NCI-H2107 treated with DMSO at 0.1 percent for 48 hours (cell line): Measurements from ENCODE around the gene TMPRSS3.

Source experiments
- DNase-seq: peaks from one replicate; lab custom pipeline; 2025; ENCODE audit not compliant: unreplicated experiment; lab: John Stamatoyannopoulos, UW

TMPRSS3 gene

DNA sequence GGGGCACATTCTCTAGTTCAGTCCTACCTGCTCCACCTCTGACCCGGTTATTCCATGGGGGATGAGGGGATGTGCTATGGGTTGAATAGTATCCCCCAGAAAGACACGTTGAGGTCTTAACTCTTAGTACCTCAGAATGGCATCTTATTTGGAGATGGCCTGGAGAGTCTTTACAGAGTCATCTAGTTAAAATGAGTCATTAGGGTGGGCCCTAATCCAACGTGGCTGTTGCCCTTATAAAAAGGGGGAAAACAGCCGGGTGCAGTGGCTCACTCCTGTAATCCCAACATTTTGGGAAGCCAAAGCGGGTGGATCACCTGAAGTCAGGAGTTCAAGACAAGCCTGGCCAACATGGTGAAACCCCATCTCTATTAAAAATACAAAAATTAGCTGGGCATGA lies 5.7 kb downstream of the TMPRSS3 start:
- DNase-seq, result no peak

- DNase-seq, result no peak
Measured at GRCh38 chr21:42389449-42389835, 6.4 kb downstream of the TMPRSS3 start.

GRCh38 chr21:42388740-42389448 lies 7.0 kb downstream of the TMPRSS3 start:
- DNase-seq, result no peak

GRCh38 chr21:42387843-42388340 lies 8.0 kb downstream of the TMPRSS3 start:
- DNase-seq, result no peak

GRCh38 chr21:42387164-42387563 lies 8.7 kb downstream of the TMPRSS3 start:
- no peak for DNase-seq

DNA sequence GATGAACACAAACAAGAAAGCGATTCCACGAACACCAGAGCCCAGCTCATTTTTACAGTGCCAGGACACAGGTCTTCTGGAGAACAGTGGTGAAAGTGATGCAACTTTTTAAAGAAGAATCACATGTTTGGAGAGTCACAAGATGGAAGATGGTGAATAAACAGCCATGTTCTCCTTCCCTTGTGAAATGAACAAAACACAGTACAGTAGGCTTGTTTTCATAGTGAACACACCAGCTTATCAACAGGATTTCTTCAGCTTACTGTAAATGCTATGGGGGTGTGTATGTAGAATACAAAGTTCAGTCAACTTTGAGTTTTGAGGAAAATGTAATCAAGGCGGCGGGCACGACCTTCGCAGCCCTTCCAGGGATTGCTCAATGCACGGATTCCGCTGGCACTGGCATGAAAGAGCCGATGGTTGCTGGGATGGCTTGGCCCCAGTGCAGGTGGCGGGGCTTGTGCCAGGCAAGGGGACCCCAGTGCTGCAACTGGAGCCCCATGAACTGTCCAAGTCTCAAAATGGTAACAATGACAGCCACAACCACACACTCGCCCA lies 9.7 kb downstream of the TMPRSS3 start:
- no peak for DNase-seq

DNA sequence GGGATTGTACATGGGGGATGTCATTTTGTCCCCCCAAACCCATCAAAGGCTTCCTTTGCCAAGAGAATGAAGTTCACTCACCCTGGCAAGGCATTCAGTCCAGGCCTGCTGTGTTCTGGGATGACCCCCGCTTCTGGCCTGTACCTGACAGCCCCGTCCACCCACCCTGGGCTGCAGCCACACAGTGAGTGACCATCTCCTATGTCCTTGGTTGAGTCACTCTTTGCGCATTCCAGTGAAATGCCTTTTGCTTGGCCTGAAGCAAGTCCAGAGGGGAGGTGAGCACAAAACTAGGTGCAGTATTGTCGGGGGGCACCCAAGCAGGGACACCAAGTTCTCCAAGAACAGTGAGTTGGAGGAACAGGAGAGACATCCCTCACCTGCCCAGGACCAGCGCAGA lies 10.2 kb downstream of the TMPRSS3 start:
- no peak for DNase-seq

DNA sequence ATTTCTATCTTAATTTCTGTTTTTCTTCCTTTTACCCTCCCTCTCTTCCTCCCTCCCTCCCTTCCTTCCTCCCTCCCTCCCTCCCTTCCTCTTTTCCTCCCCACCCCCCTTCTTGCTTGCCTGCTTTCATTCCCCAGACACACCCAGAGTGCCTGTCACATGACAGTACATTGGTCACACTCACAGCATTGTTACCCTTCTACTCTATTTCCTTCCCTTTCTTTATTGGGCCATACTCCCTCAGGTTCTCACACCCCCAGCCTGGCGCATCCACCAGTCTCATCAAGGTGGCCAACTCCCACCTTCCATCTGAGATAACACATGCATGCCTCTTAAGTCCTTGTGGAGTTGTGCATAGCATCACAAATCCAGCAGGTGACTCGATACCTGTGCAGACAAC lies 10.9 kb downstream of the TMPRSS3 start:
- no peak for DNase-seq

- peak; percentile 62 for DNase-seq
Measured at GRCh38 chr21:42384156-42384945, 11.5 kb downstream of the TMPRSS3 start.

DNA sequence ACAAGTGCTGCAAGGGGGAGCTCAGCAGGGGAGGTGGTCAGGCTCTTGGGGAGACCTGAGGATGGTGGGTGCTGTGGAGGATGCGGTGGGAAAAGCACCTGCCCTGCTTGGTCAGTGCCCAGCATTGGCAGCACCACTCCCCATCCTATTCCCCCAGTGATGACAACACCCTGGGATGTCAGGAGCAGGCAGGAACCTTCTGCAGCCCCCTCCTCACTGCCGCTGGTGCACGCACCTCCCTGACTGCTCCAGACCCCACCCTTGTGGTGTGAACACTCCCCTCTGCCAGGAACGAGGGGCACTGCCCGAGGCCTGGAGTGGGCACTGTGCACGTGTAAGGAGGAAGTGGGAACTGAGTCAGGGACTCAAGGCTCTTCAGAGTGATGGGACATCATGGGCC lies 12.5 kb downstream of the TMPRSS3 start:
- DNase-seq, result no peak

- DNase-seq, result no peak
Measured at GRCh38 chr21:42382915-42383314, 12.9 kb downstream of the TMPRSS3 start.

DNA sequence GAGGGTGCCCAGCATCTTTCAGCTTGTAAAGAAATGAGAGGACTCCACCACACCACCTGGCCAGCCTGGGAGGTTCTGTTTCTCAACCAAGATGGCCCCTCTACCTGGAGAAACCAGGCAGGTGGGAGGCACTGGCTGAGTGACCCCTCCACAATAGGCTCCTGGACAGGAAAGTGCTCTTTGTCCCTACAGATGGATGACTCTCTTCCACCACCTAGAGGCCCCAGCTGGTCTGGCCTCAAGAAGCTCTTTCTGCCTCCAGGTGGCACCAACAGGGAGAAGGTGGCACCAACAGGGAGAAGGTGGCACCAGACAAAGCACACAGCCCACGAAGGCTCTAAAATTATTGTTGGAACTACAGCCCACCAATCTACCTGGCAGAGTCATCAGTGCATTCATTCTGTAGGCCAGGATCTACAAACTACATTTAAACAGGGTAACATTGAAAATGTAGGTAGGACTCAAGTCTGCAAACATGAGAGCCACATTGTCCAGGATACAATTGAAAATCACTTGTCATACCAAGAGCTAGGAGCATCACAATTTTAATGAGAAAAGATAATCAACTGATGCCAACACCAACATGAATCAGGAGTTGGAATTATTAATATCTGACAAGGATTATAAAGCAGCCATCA lies 14.4 kb downstream of the TMPRSS3 start:
- DNase-seq, result peak; percentile 80

DNA sequence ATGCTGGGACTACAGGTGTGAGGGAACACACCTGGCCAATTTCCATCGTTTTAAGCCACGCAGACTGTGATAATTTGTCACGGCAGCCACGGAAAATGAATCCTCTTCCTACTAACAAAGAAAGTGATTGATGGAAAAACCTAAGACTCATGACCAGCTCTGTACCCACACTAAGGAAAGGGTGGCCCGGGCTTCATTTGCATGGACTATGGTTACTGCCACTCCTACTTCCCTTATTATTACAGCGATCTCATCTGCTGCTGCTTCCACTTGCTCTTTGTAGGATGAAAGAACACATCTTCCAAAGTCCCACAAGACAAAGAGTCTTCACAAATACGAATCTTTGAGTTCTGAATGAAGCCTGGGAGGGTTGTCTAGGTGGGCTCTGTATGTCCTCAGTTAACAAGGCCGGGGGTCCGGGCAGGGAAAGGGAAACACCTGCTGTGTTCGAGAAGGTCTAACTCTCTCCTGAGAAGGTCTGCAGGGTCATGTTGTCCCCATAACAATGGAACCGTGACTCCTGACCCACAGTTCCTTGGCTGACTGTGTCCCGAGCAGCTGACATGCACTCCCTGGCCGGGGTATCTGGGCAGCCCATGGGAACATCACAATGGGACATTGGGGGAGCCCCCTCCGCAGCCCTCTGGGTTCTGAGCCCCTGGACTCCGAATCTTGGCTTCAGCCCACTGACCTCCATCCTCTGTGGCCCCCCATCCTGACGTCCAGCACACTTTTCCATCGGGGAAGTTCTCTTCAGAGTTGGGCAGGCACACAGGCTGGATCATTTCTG lies 16.2 kb downstream of the TMPRSS3 start:
- DNase-seq, result no peak

- no peak for DNase-seq
Measured at GRCh38 chr21:42378418-42378817, 17.4 kb downstream of the TMPRSS3 start.

- DNase-seq, result no peak
Measured at GRCh38 chr21:42377951-42378340, 17.9 kb downstream of the TMPRSS3 start.

DNA sequence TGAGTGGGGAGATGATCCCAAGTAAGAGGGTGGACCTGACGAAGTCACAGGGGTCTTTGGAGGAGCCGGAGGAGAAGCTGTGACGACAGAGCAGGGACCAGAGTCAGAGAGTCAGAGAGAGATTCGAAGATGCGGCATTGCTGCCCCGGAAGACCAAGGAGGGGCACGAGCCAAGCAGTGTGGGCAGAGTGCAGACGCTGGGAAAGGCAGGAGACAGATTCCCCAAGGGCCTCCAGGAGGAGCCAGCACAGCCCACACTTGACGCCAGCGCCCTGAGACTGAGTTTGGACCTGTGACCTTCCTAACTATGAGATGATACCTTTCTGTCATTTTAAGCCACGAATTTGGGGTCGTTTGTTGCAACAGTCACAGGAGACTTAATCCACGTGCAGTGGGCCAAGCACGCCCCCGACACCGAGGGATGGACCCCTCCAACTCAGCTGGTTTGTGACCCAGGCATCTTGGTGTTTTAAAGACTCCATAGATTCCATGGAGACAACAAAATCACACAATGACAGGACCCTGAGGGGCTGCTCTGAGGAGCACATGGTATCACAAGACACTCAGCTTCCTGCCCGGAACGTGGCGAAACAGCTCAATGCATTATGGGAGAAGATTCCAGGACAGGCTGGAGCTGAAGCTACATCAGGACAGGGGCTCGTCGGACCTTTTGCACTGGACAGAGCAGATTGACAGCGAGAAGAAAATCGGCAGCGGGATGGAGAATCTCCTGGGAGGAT lies 18.5 kb downstream of the TMPRSS3 start:
- DNase-seq, result no peak

- no peak for DNase-seq
Measured at GRCh38 chr21:42376338-42376982, 19.4 kb downstream of the TMPRSS3 start.

DNA sequence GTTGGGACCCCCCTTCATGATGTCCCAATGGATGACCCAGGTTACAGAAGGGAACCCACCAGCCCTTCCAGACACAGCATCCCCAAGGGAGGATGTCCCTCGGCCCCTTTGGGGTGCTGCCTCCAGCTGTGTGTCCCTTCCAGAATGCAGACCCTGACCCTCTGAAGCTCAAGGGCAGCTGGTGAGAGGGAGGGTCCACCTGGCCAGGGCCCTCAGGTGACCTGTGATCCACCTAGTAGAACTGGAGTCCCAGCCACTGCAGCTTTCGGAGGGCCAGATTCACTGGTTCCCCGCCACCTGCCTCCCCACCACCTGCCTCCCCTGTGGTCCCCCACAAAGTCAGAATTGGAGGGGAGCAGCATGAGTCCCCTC lies 19.9 kb downstream of the TMPRSS3 start:
- DNase-seq, result no peak

- no peak for DNase-seq
Measured at GRCh38 chr21:42375506-42375905, 20.3 kb downstream of the TMPRSS3 start.
